GM18505 (cell line): ENCODE data around the gene LRRC75B.

Experiments used
- ATAC-seq: cut with Tn5 transposase; IDR thresholded peaks from one replicate; pipeline ENCODE4 v1.9.1; 2021; ENCODE audit not compliant: unreplicated experiment
- POLR2A ChIP-seq: IDR thresholded peaks from 4 replicates; pipeline ENCODE4 v1.6.1; 2011; ENCODE audit warnings: borderline replicate concordance; ENCODE audit not compliant: insufficient read depth, insufficient read length; ENCODE audit errors: extremely low read depth

Gene LRRC75B

GRCh38 chr22:24542641-24543040 is 50.2 kb downstream of the LRRC75B start:
- ATAC-seq = no peak
- no peak for TF ChIP-seq POLR2A

GRCh38 chr22:24541681-24542515 is 51.0 kb downstream of the LRRC75B start:
- TF ChIP-seq POLR2A = no peak

GRCh38 chr22:24540470-24540869 is 52.4 kb downstream of the LRRC75B start:
- no peak for TF ChIP-seq POLR2A
- ATAC-seq = no peak

More at GRCh38 chr22:24541681-24542515, 51.0 kb downstream of the LRRC75B start:
- ATAC-seq = no peak

GRCh38 chr22:24536089-24536488 is 56.8 kb downstream of the LRRC75B start:
- no peak for TF ChIP-seq POLR2A
- ATAC-seq = no peak
